Sigmoid colon (tissue), 4 donors: ENCODE results near the gene CACNA1E.

Source experiments
- POLR2A ChIP-seq, 2 donors: fragments of 450-650 bp; IDR thresholded peaks; one replicate each; pipeline ENCODE4 v1.6.1; 2016; ENCODE audit warnings: antibody characterized with exemption in 2 of 2, mild to moderate bottlenecking in 2 of 2, moderate library complexity in 2 of 2
- POLR2AphosphoS5 ChIP-seq, 4 donors: sonication (generic); formaldehyde crosslinking; IDR thresholded peaks; one replicate each; pipeline ENCODE4 v1.6.1; 2017; ENCODE audit warnings: antibody characterized with exemption in 4 of 4
- TF ChIP-seq, protein P1 (sequence below), 4 experiments: fragments of 450-650 bp in 3 of 4; fragments of 200-600 bp in 1 of 4; IDR thresholded peaks; one replicate each; pipeline ENCODE4 v1.5.1; 2016 to 2019; ENCODE audit warnings: antibody characterized with exemption in 4 of 4, mild to moderate bottlenecking in 3 of 4, moderate library complexity in 2 of 4

DNA sequence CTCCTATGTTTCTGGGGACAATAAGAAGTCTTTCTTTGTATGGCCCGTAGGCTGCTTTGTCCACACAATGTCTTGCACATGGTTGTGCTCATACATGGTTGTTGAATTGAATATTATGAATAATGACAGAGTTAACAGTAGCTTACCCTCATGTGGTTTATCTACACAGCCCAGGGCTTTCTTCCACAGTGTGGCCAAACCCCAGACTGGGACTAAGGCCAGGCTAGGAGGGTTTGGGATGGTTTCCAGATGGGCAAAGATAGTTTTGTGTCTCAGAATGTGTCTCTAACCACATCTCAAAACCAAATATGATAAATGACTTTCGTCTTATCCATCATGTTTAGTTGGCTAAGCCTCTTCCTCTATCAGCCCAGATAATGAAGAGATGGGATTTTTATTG is 65.2 kb downstream of the CACNA1E start:
- TF ChIP-seq, protein P1, sequence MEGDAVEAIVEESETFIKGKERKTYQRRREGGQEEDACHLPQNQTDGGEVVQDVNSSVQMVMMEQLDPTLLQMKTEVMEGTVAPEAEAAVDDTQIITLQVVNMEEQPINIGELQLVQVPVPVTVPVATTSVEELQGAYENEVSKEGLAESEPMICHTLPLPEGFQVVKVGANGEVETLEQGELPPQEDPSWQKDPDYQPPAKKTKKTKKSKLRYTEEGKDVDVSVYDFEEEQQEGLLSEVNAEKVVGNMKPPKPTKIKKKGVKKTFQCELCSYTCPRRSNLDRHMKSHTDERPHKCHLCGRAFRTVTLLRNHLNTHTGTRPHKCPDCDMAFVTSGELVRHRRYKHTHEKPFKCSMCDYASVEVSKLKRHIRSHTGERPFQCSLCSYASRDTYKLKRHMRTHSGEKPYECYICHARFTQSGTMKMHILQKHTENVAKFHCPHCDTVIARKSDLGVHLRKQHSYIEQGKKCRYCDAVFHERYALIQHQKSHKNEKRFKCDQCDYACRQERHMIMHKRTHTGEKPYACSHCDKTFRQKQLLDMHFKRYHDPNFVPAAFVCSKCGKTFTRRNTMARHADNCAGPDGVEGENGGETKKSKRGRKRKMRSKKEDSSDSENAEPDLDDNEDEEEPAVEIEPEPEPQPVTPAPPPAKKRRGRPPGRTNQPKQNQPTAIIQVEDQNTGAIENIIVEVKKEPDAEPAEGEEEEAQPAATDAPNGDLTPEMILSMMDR (IDR thresholded peaks at IDR 0.05), result no peak
- TF ChIP-seq POLR2AphosphoS5 (IDR thresholded peaks at IDR 0.05) (no peak), POLR2A (IDR thresholded peaks at IDR 0.05) (no peak)
